ENCODE data around the gene C1orf35.

DNA sequence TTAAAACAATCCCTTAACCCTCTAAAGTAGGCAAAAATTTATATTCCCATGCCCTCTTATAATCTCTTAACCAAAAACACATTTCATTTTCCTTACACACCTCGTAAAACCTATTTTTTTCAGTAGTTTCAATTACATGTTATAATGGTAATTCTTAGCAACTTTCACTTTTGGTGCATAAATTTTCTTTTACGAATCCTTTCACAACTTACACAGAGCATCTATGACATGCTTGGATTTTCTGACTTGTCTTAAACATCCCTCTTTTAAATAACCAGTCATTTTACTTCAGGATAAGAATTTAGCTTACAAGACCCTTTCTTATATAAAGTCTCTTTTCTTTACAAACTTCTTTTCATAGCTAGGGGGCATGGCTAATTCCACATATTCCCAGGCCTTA lies 14.9 kb upstream of the C1orf35 start:
- TF ChIP-seq, protein P1, sequence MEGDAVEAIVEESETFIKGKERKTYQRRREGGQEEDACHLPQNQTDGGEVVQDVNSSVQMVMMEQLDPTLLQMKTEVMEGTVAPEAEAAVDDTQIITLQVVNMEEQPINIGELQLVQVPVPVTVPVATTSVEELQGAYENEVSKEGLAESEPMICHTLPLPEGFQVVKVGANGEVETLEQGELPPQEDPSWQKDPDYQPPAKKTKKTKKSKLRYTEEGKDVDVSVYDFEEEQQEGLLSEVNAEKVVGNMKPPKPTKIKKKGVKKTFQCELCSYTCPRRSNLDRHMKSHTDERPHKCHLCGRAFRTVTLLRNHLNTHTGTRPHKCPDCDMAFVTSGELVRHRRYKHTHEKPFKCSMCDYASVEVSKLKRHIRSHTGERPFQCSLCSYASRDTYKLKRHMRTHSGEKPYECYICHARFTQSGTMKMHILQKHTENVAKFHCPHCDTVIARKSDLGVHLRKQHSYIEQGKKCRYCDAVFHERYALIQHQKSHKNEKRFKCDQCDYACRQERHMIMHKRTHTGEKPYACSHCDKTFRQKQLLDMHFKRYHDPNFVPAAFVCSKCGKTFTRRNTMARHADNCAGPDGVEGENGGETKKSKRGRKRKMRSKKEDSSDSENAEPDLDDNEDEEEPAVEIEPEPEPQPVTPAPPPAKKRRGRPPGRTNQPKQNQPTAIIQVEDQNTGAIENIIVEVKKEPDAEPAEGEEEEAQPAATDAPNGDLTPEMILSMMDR (IDR thresholded peaks at IDR 0.05; ENCODE audit: insufficient read depth, low read length) = no peak
- TF ChIP-seq POLR2AphosphoS5 (IDR thresholded peaks at IDR 0.05; ENCODE audit: low read depth) = no peak
